HG02623 (cell line): ENCODE results near the gene TEX2.

Experiments
- ATAC-seq: cut with Tn5 transposase; IDR thresholded peaks from one replicate; pipeline ENCODE4 v1.9.1; 2021; ENCODE audit warnings: moderate library complexity; ENCODE audit not compliant: unreplicated experiment

TEX2 gene

GRCh38 chr17:64120159-64120810 is 142.8 kb downstream of the TEX2 start:
- no peak for ATAC-seq

- no peak for ATAC-seq
These were observed 144.8 kb downstream of the TEX2 start for GRCh38 chr17:64117981-64118979.

GRCh38 chr17:64115822-64116534 is 147.1 kb downstream of the TEX2 start:
- no peak for ATAC-seq

- no peak for ATAC-seq
These were observed 147.9 kb downstream of the TEX2 start for GRCh38 chr17:64115043-64115698.

GRCh38 chr17:64113006-64113405 is 150.1 kb downstream of the TEX2 start:
- ATAC-seq = no peak

GRCh38 chr17:64111831-64112230 is 151.2 kb downstream of the TEX2 start:
- ATAC-seq = no peak

- no peak for ATAC-seq
These were observed 152.5 kb downstream of the TEX2 start for GRCh38 chr17:64110379-64111152.

GRCh38 chr17:64109400-64109799 is 153.7 kb downstream of the TEX2 start:
- no peak for ATAC-seq

GRCh38 chr17:64107500-64108236 is 155.4 kb downstream of the TEX2 start:
- ATAC-seq = no peak

GRCh38 chr17:64106918-64107317 is 156.1 kb downstream of the TEX2 start:
- ATAC-seq = no peak

- ATAC-seq = no peak
These were observed 159.4 kb downstream of the TEX2 start for GRCh38 chr17:64103391-64104364.

GRCh38 chr17:64102627-64103390 is 160.3 kb downstream of the TEX2 start:
- ATAC-seq = no peak

- ATAC-seq = no peak
These were observed 163.5 kb downstream of the TEX2 start for GRCh38 chr17:64099543-64099942.
